Type B pancreatic cell (in vitro differentiated cells): ENCODE results near the gene DNAJB13. TPM values are rescaled to one million over a fixed set of nuclear protein-coding genes. Genes with fewer than 3 reads are reported as not detected.

Experiments
- DNase-seq: peaks from one replicate; pipeline ENCODE4 v3.0.0; 2021; ENCODE audit warnings: mixed read lengths; ENCODE audit not compliant: unreplicated experiment; ENCODE audit errors: extremely low spot score
- H3K27ac Mint-ChIP-seq: 2 replicates; pipeline ENCODE4 v1.8.0; 2021; ENCODE audit warnings: mild to moderate bottlenecking, mixed read lengths
- H3K27me3 Mint-ChIP-seq: 2 replicates; pipeline ENCODE4 v1.8.0; 2021; ENCODE audit warnings: mixed read lengths
- H3K36me3 Mint-ChIP-seq: 2 replicates; pipeline ENCODE4 v1.8.0; 2021; ENCODE audit warnings: mixed read lengths
- H3K4me1 Mint-ChIP-seq: one replicate; pipeline ENCODE4 v1.8.0; 2021; ENCODE audit warnings: mixed read lengths; ENCODE audit not compliant: unreplicated experiment
- H3K4me3 Mint-ChIP-seq: 2 replicates; pipeline ENCODE4 v1.8.0; 2021; ENCODE audit warnings: mild to moderate bottlenecking, mixed read lengths
- H3K9me3 Mint-ChIP-seq: 2 replicates; pipeline ENCODE4 v1.8.0; 2021; ENCODE audit warnings: mixed read lengths
- total RNA-seq: library from RNA; stranded (reverse); gene quantifications from 2 replicates; pipeline ENCODE4 v1.2.1, GENCODE V29; 2021; ENCODE audit warnings: low replicate concordance
- TF ChIP-seq, protein P1 (sequence below): fragments of 200-600 bp; sonication (generic); conservative IDR thresholded peaks from 2 replicates; pipeline ENCODE4 v1.5.0; 2021; ENCODE audit warnings: antibody characterized with exemption, mild to moderate bottlenecking

DNAJB13 gene
- total RNA-seq, 1 donor from 2014 or later = 2.8 TPM

DNA sequence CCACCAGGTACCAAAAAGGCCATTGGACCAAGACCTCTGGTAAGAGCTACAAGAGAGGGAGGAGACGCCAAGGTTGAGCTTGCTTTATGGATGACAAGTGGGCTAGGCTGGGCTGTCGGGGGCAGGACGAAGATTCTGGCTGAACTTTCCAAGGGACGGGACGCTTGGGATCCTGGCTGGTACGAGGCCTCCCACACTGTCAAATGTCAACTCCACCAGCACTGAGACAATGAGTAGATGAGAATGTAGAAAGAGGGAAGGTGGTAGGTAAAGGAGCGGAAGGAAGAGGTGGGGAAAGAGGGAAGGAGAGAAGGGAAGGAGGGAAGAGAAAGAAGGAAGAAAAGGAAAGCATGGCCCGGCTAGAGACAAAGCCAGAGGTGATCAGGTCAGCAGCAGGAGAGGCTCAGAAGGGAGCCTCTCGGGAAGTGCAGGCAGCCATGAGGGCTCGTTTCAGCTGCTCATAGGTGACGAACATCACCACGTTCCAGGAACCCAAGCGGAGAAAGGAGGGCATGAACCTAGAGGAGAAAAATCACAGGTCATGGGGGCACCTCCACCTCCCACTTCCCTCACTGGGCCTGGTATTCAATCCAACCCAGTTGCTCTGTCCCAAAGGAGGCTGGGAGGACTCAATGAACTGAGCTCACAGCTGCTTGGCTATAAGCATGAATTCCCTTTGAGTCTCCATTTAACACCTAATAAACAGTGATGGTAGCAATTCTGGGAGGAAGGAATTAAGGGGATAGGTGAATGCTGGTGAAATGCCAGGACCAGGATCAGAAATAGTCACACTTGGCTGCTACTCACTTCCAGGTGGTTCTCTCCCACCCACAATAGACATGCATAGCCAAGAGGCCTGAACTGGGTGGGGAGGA, 24.0 kb downstream of the DNAJB13 start:
- Mint-ChIP-seq H3K4me3 (peak overlapping the region; percentile 31), H3K27me3 (no peaks in the 10 kb centered on the region), H3K27ac (peak overlapping the region; percentile 81), H3K4me1 (peaks cover 16% of the 10 kb centered on the region), H3K9me3 (no peaks in the 10 kb centered on the region), H3K36me3 (peaks cover 4% of the 10 kb centered on the region)
- TF ChIP-seq, protein P1, sequence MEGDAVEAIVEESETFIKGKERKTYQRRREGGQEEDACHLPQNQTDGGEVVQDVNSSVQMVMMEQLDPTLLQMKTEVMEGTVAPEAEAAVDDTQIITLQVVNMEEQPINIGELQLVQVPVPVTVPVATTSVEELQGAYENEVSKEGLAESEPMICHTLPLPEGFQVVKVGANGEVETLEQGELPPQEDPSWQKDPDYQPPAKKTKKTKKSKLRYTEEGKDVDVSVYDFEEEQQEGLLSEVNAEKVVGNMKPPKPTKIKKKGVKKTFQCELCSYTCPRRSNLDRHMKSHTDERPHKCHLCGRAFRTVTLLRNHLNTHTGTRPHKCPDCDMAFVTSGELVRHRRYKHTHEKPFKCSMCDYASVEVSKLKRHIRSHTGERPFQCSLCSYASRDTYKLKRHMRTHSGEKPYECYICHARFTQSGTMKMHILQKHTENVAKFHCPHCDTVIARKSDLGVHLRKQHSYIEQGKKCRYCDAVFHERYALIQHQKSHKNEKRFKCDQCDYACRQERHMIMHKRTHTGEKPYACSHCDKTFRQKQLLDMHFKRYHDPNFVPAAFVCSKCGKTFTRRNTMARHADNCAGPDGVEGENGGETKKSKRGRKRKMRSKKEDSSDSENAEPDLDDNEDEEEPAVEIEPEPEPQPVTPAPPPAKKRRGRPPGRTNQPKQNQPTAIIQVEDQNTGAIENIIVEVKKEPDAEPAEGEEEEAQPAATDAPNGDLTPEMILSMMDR = no peak
- DNase-seq = no peak

DNA sequence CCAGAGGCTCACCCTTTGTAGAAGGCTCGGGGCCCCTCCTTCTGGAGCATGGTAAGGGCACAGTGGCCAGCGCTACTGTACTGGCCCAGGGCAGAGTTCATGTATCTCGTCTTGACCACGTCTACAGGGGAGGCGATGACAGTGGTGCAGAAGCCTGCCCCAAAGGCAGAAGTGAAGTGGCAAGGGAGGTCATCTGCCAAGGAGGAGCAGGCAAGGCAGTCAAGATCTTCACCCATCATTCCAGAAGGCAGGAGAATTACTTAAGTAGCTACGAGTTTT, 24.6 kb downstream of the DNAJB13 start:
- H3K4me1 Mint-ChIP-seq = peaks cover 20% of the 10 kb centered on the region
- no peaks in the 10 kb centered on the region for H3K9me3 Mint-ChIP-seq
- DNase-seq = no peak
- TF ChIP-seq, protein P1 = no peak
- H3K27me3 Mint-ChIP-seq = no peaks in the 10 kb centered on the region
- peak overlapping the region; percentile 81 for H3K27ac Mint-ChIP-seq
- H3K36me3 Mint-ChIP-seq = peaks cover 4% of the 10 kb centered on the region
- H3K4me3 Mint-ChIP-seq = no peak overlapping the region

DNA sequence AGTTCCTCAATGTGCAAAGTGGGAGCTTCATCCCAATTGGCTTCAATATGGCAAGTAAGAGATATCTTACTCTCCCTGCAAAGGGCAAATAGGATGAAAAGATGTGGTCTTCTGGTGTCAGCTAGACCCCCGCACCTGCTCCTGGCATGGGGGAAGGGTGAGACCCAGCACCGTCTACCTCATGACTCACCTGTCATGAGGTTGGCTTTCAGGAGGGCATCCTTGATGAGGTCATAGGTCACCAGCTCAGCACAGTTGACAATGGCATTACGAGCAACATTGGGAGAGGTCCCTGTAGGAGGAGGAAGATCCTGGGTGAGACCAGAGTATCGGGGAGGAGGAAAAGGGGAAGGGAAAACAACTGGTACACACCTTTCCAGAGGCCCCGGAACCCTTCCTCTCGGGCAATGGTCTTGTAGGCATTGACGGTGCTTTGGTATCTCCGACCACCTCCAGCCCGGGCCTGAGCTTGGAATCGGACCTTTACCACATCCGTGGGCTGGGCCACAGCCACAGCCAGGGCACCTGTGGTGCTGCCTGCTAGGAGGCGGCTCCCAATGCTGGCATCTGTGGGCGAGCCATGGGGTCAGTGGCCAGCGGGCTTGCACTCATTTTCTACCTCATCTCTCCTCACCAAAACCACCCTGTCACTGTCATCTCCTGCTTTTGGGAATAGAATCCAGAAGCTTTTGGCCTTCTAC, 25.8 kb downstream of the DNAJB13 start:
- Mint-ChIP-seq H3K4me3 (peak overlapping the region; percentile 7), H3K27ac (no peak overlapping the region), H3K9me3 (no peaks in the 10 kb centered on the region), H3K4me1 (peaks cover 24% of the 10 kb centered on the region), H3K27me3 (no peaks in the 10 kb centered on the region), H3K36me3 (peaks cover 4% of the 10 kb centered on the region)
- TF ChIP-seq, protein P1 = no peak
- DNase-seq = no peak

DNA sequence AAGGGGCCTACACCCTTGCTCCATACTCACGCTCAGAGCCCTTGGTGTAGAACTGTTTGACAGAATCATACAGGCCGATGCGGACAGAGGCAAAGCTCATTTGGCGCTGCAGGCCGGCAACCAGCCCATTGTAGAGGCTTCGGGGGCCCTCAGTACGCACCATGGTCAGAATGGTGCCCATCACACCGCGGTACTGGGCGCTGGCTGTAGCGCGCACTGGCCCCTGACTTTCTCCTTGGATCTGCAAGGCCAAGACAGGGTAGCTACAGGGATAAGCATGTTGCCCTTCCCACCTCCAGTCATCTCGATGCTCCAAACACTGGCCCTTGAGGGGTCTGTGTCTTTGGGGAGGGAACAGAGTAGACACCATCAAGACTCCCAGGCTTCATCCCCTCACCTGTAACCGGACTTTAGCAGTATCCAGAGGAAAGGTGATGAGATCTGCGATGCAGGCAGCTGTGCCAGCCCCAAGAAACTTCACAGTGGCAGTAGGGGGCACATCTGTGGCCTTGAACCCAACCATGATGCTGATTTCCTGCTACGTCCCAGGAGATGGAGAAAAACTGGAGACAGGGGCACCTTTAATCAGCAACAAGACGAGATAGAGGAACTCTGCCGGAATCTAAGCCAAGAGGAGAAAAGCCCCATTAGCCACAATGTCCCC, 27.2 kb downstream of the DNAJB13 start:
- TF ChIP-seq, protein P1 = no peak
- H3K4me3 Mint-ChIP-seq = no peak overlapping the region

DNA sequence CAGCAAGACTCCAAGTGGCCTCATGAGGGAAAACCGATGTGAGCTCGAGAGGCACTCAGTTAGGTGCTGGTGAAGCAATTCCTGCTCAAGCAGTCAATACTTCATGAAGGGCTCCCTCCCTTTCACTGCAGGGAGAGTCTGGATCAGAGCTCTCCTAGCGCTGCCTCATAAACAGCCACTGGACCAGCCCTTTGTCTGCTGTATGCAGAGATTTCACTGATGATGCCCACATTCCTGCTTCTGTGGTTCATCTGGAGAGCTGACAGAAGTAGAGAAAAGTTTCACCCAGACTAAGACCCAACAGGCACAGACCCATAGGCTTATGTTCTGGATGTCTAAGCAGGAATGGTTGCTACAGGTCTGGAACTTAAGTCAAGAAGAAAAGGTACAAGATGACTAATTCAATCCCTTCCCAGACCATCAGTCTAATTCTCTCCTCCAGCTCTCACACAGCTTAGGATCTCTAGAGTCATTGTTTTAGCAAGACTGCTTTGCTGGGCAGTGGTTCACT, 27.8 kb downstream of the DNAJB13 start:
- H3K4me1 Mint-ChIP-seq = peaks cover 26% of the 10 kb centered on the region
- no peak for DNase-seq
- TF ChIP-seq, protein P1 = no peak
- peaks cover 4% of the 10 kb centered on the region for H3K36me3 Mint-ChIP-seq
- H3K27me3 Mint-ChIP-seq = peaks cover 7% of the 10 kb centered on the region
- no peaks in the 10 kb centered on the region for H3K9me3 Mint-ChIP-seq
- peak overlapping the region; percentile 56 for H3K4me3 Mint-ChIP-seq
- peak overlapping the region; percentile 33 for H3K27ac Mint-ChIP-seq

More for the DNA sequence above, 27.2 kb downstream of the DNAJB13 start:
- Mint-ChIP-seq H3K9me3 (no peaks in the 10 kb centered on the region), H3K27ac (no peak overlapping the region), H3K4me1 (peaks cover 24% of the 10 kb centered on the region), H3K27me3 (peaks cover 6% of the 10 kb centered on the region), H3K36me3 (peaks cover 4% of the 10 kb centered on the region)
- no peak for DNase-seq
